HUES64 (cell line): Measurements from ENCODE around the gene PMEL.
"Not testable (repeated sequence)": the region's sequence is repeated elsewhere in the genome, so short reads cannot be mapped to it uniquely, and the experiment has no call there.

Experiments used
- H3K27ac ChIP-seq: 2 replicates; pipeline ENCODE4 v1.7.0; 2013; ENCODE audit warnings: low read depth, low read length, inconsistent platforms
- H3K27me3 ChIP-seq: 2 replicates; pipeline ENCODE4 v1.6.1; 2013; ENCODE audit warnings: mild to moderate bottlenecking, low read length; ENCODE audit not compliant: insufficient read depth
- H3K36me3 ChIP-seq: 2 replicates; pipeline ENCODE4 v1.6.1; 2013; ENCODE audit warnings: mild to moderate bottlenecking, low read length; ENCODE audit not compliant: insufficient read depth
- H3K4me1 ChIP-seq: 2 replicates; pipeline ENCODE4 v1.6.1; 2013; ENCODE audit warnings: mild to moderate bottlenecking, low read length, moderate library complexity; ENCODE audit not compliant: insufficient read depth
- H3K4me3 ChIP-seq: 2 replicates; pipeline ENCODE4 v1.5.1; 2013; ENCODE audit warnings: mild to moderate bottlenecking, low read length, moderate library complexity
- H3K9ac ChIP-seq: 2 replicates; pipeline ENCODE4 v1.6.1; 2013; ENCODE audit warnings: mild to moderate bottlenecking, low read depth, low read length
- H3K9me3 ChIP-seq: 2 replicates; pipeline ENCODE4 v1.6.1; 2013; ENCODE audit warnings: low read depth, low read length; ENCODE audit not compliant: insufficient read depth
- WGBS: fragments of 150-250, 120-280 bp; methylation state at CpG from one replicate; pipeline ENCODE4 v1.1.7; 2013; ENCODE audit warnings: missing lambda C conversion rate; 5-methylcytosine and 5-hydroxymethylcytosine counted together

The PMEL gene

GRCh38 chr12:55982319-55982936 lies 16.6 kb upstream of the PMEL start:
- H3K4me1 ChIP-seq, result no peaks in the 10 kb centered on the region
- no peaks in the 10 kb centered on the region for H3K9me3 ChIP-seq
- H3K27me3 ChIP-seq, result no peaks in the 10 kb centered on the region
- H3K36me3 ChIP-seq, result peaks cover 62% of the 10 kb centered on the region
- H3K9ac ChIP-seq, result no peak overlapping the region
- H3K27ac ChIP-seq, result no peak overlapping the region
- no peak overlapping the region for H3K4me3 ChIP-seq
- 98% methylated on average over 3 of the region's 3 CpGs for WGBS

GRCh38 chr12:55981882-55982281 lies 16.0 kb upstream of the PMEL start:
- H3K4me1 ChIP-seq, H3K9me3 ChIP-seq, H3K9ac ChIP-seq, H3K27me3 ChIP-seq, H3K4me3 ChIP-seq, H3K27ac ChIP-seq: not testable (repeated sequence)
- WGBS, result 73% methylated on average over 4 of the region's 5 CpGs
- peaks cover 56% of the 10 kb centered on the region for H3K36me3 ChIP-seq

GRCh38 chr12:55979069-55979468 lies 13.2 kb upstream of the PMEL start:
- Histone ChIP-seq H3K9me3 (no peaks in the 10 kb centered on the region), H3K4me3 (no peak overlapping the region), H3K27ac (no peak overlapping the region), H3K27me3 (no peaks in the 10 kb centered on the region), H3K9ac (no peak overlapping the region), H3K36me3 (peaks cover 41% of the 10 kb centered on the region), H3K4me1 (no peaks in the 10 kb centered on the region; the same call in 1 of the 2 replicates)
- WGBS, result 94% methylated on average over 3 of the region's 3 CpGs

GRCh38 chr12:55978393-55978792 lies 12.6 kb upstream of the PMEL start:
- H3K27me3 ChIP-seq, result no peaks in the 10 kb centered on the region
- peaks cover 37% of the 10 kb centered on the region for H3K36me3 ChIP-seq
- H3K4me1 ChIP-seq, result no peaks in the 10 kb centered on the region; the same call in 1 of the 2 replicates
- H3K4me3 ChIP-seq, result no peak overlapping the region
- WGBS, result 95% methylated on average over 7 of the region's 7 CpGs
- H3K9ac ChIP-seq, result no peak overlapping the region
- no peak overlapping the region for H3K27ac ChIP-seq
- no peaks in the 10 kb centered on the region for H3K9me3 ChIP-seq

GRCh38 chr12:55974308-55974730 lies 8.5 kb upstream of the PMEL start:
- under 1% methylated on average over 15 of the region's 15 CpGs for WGBS

GRCh38 chr12:55973599-55974307 lies 7.9 kb upstream of the PMEL start, which contains the start of gene RAB5B:
TSS of gene RAB5B (plus strand) at chr12:55974078. CDS start at chr12:55986961, 12,883 bp downstream.
- Histone ChIP-seq H3K9ac (peak within 1 kb of the TSS; percentile 76), H3K4me3 (peak within 1 kb of the TSS; percentile 80), H3K4me1 (peaks cover 6% of the 10 kb centered on the region; the same call in 1 of the 2 replicates), H3K27me3 (no peaks in the 10 kb centered on the region), H3K9me3 (no peaks in the 10 kb centered on the region), H3K36me3 (peaks cover 38% of the 10 kb centered on the region), H3K27ac (peak within 1 kb of the TSS; percentile 82)
- WGBS, result under 1% methylated on average over 39 of the region's 39 CpGs

More at GRCh38 chr12:55974308-55974730, 8.5 kb upstream of the PMEL start:
- Histone ChIP-seq H3K36me3 (peaks cover 37% of the 10 kb centered on the region), H3K4me1 (peaks cover 6% of the 10 kb centered on the region; the same call in 1 of the 2 replicates), H3K9ac (peak overlapping the region; percentile 76), H3K27me3 (no peaks in the 10 kb centered on the region), H3K9me3 (no peaks in the 10 kb centered on the region), H3K27ac (peak overlapping the region; percentile 69), H3K4me3 (peak overlapping the region; percentile 80)

GRCh38 chr12:55972911-55973598 lies 7.2 kb upstream of the PMEL start:
- Histone ChIP-seq H3K4me1 (peaks cover 6% of the 10 kb centered on the region; the same call in 1 of the 2 replicates), H3K36me3 (peaks cover 45% of the 10 kb centered on the region), H3K27me3 (no peaks in the 10 kb centered on the region), H3K9me3 (no peaks in the 10 kb centered on the region), H3K27ac (peak overlapping the region; percentile 82), H3K9ac (peak overlapping the region; percentile 12; the same call in 1 of the 2 replicates), H3K4me3 (peak overlapping the region; percentile 56)
- 21% methylated on average over 18 of the region's 18 CpGs for WGBS

GRCh38 chr12:55972456-55972855 lies 6.6 kb upstream of the PMEL start:
- H3K4me3 ChIP-seq, result peak overlapping the region; percentile 56
- H3K27ac ChIP-seq, result peak overlapping the region; percentile 82; the same call in 1 of the 2 replicates
- no peak overlapping the region for H3K9ac ChIP-seq
- peaks cover 6% of the 10 kb centered on the region; the same call in 1 of the 2 replicates for H3K4me1 ChIP-seq
- H3K36me3 ChIP-seq, result peaks cover 48% of the 10 kb centered on the region
- H3K9me3 ChIP-seq, result no peaks in the 10 kb centered on the region
- WGBS, result no CpG with 5 or more reads among the region's 1 CpG
- no peaks in the 10 kb centered on the region for H3K27me3 ChIP-seq

- H3K27me3 ChIP-seq, result no peaks in the 10 kb centered on the region
- peaks cover 6% of the 10 kb centered on the region; the same call in 1 of the 2 replicates for H3K4me1 ChIP-seq
- no peaks in the 10 kb centered on the region for H3K9me3 ChIP-seq
- no peak overlapping the region for H3K4me3 ChIP-seq
- no peak overlapping the region; the same call in 1 of the 2 replicates for H3K27ac ChIP-seq
- peaks cover 48% of the 10 kb centered on the region for H3K36me3 ChIP-seq
- WGBS, result 69% methylated on average over 2 of the region's 3 CpGs
- no peak overlapping the region for H3K9ac ChIP-seq
Measured at GRCh38 chr12:55972042-55972441, 6.2 kb upstream of the PMEL start.

GRCh38 chr12:55970775-55971174 lies 4.9 kb upstream of the PMEL start:
- Histone ChIP-seq H3K9me3 (no peaks in the 10 kb centered on the region), H3K9ac (no peak overlapping the region), H3K4me1 (peaks cover 8% of the 10 kb centered on the region; the same call in 1 of the 2 replicates), H3K4me3 (no peak overlapping the region), H3K36me3 (peaks cover 41% of the 10 kb centered on the region), H3K27ac (no peak overlapping the region), H3K27me3 (no peaks in the 10 kb centered on the region)
- 89% methylated on average over 7 of the region's 7 CpGs for WGBS

- 84% methylated on average over 4 of the region's 4 CpGs for WGBS
- Histone ChIP-seq H3K4me3 (no peak overlapping the region), H3K9me3 (no peaks in the 10 kb centered on the region), H3K9ac (no peak overlapping the region), H3K36me3 (peaks cover 41% of the 10 kb centered on the region), H3K27me3 (no peaks in the 10 kb centered on the region), H3K27ac (no peak overlapping the region), H3K4me1 (peaks cover 12% of the 10 kb centered on the region; the same call in 1 of the 2 replicates)
Measured at GRCh38 chr12:55969356-55969755, 3.5 kb upstream of the PMEL start.
